Calu3 (cell line): Measurements from ENCODE around the gene TMCC1. TPM values are rescaled to one million over a fixed set of nuclear protein-coding genes. Genes with fewer than 3 reads are reported as not detected.

Source experiments
- BruUV-seq: library from RNA; stranded (reverse); fragments of 400-500 nt; replicated peaks from 2 replicates; lab custom pipeline; 2021; lab: Mats Ljungman, UMichigan
- CTCF ChIA-PET: fragments of 300-600 bp; sonication (Branson Sonifier 250); formaldehyde crosslinking; loops from one replicate; lab custom pipeline; 2022; ENCODE audit warnings: antibody characterized with exemption; lab: Charles Lee
- DNase-seq: peaks from one replicate; pipeline ENCODE4 v3.0.0; 2022
- H3K27ac Mint-ChIP-seq: one replicate; pipeline ENCODE4 v1.8.0; 2022; ENCODE audit warnings: mixed read lengths; ENCODE audit not compliant: unreplicated experiment
- H3K27me3 Mint-ChIP-seq: one replicate; pipeline ENCODE4 v1.8.0; 2022; ENCODE audit warnings: mixed read lengths; ENCODE audit not compliant: unreplicated experiment
- H3K36me3 Mint-ChIP-seq: one replicate; pipeline ENCODE4 v1.8.0; 2022; ENCODE audit warnings: mild to moderate bottlenecking, moderate library complexity, mixed read lengths; ENCODE audit not compliant: insufficient read depth, unreplicated experiment
- H3K4me1 Mint-ChIP-seq: one replicate; pipeline ENCODE4 v1.8.0; 2022; ENCODE audit warnings: mild to moderate bottlenecking, low read depth, mixed read lengths; ENCODE audit not compliant: unreplicated experiment
- H3K4me3 Mint-ChIP-seq: one replicate; pipeline ENCODE4 v1.8.0; 2022; ENCODE audit warnings: mild to moderate bottlenecking, low read depth, moderate library complexity, mixed read lengths; ENCODE audit not compliant: unreplicated experiment
- H3K9me3 Mint-ChIP-seq: one replicate; pipeline ENCODE4 v1.8.0; 2022; ENCODE audit warnings: low read depth, mixed read lengths; ENCODE audit not compliant: unreplicated experiment
- intact Hi-C: fragments of 100-400 bp; cut with micrococcal nuclease; formaldehyde crosslinking; loops from one replicate; pipeline ENCODE4 v1.10.0; 2022; ENCODE audit not compliant: unreplicated experiment
- total RNA-seq: library from RNA; stranded (reverse); gene quantifications from 2 replicates; pipeline ENCODE4 v1.2.3, GENCODE V29; 2022
- TF ChIP-seq, protein P1 (sequence below): fragments of 200-600 bp; IDR thresholded peaks from one replicate; pipeline ENCODE4 v1.8.0; 2022; ENCODE audit warnings: antibody characterized with exemption; ENCODE audit not compliant: unreplicated experiment

TMCC1 gene
- total RNA-seq, 1 experiment from 2014 or later = 57.2 TPM

DNA sequence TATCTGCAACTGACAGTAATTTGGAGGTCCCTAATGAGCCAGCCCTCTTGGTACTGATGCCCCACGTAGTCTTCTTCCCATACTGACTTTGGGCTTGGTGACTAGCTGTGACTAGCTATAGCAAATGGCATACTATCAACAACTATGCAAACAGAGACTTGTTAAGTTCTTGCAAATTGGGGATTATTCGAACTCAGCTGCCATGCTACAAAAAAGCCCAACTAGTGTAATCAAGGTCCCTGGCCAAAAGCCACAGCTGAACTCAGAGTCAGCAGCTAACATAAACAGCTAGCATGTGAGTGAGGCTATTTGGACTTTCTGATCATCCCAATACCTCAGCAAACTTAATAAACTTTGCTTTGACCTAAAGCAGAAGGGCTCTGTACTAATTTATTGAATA is 165.8 kb downstream of the TMCC1 start:
- intact Hi-C loops = no loop called here
- H3K9me3 Mint-ChIP-seq = no peaks in the 10 kb centered on the region

DNA sequence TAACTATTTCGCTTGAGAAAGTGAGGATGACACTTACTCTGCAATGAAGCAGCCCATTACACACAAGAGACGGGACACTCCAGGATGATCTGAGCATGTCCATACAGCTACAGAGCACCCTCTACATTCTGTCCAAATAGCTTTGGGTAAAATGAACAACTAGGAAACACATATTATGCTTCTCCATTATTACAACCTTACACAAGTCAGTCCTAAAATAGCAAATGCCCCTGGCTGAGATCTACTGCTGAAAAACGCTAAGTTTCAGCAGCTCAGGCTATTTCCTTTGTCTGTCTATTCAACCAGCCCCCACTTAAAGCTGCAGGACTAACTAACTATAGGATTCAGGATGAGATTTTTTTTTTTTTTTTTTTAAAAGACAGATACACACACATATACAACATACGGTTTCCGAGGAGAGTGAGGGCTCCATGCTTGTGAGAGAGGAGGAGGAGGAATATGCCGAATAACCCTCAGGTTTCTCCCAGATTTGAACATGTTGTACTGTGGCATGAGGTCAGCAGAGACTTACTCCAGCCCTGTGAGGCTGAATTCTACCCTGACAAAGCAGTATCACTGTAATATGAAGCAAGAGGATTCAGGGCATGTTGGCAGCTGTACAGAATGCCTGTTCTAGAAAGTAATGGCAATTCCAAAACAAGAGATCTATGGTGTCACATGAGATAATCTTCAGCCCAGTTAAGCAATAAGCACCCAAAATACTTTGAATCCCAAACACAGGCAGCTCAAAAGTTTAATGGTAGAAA is 169.8 kb downstream of the TMCC1 start:
- Mint-ChIP-seq H3K9me3 (no peaks in the 10 kb centered on the region), H3K27me3 (no peaks in the 10 kb centered on the region), H3K36me3 (no peaks in the 10 kb centered on the region), H3K4me3 (no peak overlapping the region), H3K4me1 (peaks cover 8% of the 10 kb centered on the region), H3K27ac (no peak overlapping the region)
- CTCF ChIA-PET = interaction anchor here (1.0 kb wide), 1 partner anchor 169 kb away, joined by 3 read pairs; no protein-coding TSS in a partner anchor
- DNase-seq = no peak
- TF ChIP-seq, protein P1, sequence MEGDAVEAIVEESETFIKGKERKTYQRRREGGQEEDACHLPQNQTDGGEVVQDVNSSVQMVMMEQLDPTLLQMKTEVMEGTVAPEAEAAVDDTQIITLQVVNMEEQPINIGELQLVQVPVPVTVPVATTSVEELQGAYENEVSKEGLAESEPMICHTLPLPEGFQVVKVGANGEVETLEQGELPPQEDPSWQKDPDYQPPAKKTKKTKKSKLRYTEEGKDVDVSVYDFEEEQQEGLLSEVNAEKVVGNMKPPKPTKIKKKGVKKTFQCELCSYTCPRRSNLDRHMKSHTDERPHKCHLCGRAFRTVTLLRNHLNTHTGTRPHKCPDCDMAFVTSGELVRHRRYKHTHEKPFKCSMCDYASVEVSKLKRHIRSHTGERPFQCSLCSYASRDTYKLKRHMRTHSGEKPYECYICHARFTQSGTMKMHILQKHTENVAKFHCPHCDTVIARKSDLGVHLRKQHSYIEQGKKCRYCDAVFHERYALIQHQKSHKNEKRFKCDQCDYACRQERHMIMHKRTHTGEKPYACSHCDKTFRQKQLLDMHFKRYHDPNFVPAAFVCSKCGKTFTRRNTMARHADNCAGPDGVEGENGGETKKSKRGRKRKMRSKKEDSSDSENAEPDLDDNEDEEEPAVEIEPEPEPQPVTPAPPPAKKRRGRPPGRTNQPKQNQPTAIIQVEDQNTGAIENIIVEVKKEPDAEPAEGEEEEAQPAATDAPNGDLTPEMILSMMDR = no peak
- no TSS peak for BruUV-seq
- intact Hi-C loops = no loop called here

More for the DNA sequence above, 165.8 kb downstream of the TMCC1 start:
- DNase-seq = no peak
- no TSS peak for BruUV-seq
- H3K27me3 Mint-ChIP-seq = no peaks in the 10 kb centered on the region
- H3K27ac Mint-ChIP-seq = no peak overlapping the region
- peaks cover 18% of the 10 kb centered on the region for H3K4me1 Mint-ChIP-seq
- H3K36me3 Mint-ChIP-seq = no peaks in the 10 kb centered on the region
- no peak overlapping the region for H3K4me3 Mint-ChIP-seq
- TF ChIP-seq, protein P1 = no peak
- CTCF ChIA-PET = interaction anchor here (0.6 kb wide), 1 partner anchor 23 kb away, joined by 4 read pairs; no protein-coding TSS in a partner anchor

DNA sequence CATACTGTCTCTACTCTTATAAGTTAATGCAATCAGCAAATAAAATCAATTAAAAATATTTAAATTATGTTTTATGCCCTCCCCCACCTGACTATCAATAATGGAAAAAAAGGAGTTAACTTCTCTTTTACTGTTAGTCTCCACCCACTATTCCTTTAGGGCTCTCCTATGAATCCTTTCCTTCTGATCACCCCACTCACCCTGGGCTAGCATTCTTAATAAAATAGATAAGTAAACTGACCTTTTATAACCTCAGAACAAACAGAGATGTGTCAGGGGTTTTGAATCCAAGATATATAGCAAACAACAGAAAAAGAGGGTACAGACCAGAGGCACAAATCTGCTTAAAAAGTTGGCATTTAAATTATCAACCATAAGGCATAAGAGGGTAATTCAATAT is 171.0 kb downstream of the TMCC1 start:
- CTCF ChIA-PET = interaction anchor here (0.6 to 1.0 kb wide), 3 partner anchors 105 to 170 kb away, joined by 3 to 6 read pairs (median 5); no protein-coding TSS in a partner anchor
- BruUV-seq = no TSS peak
- Mint-ChIP-seq H3K36me3 (no peaks in the 10 kb centered on the region), H3K27ac (no peak overlapping the region), H3K9me3 (no peaks in the 10 kb centered on the region), H3K4me3 (no peak overlapping the region), H3K4me1 (peaks cover 8% of the 10 kb centered on the region), H3K27me3 (no peaks in the 10 kb centered on the region)
- intact Hi-C loops = no loop called here
- DNase-seq = no peak
- TF ChIP-seq, protein P1 = no peak

DNA sequence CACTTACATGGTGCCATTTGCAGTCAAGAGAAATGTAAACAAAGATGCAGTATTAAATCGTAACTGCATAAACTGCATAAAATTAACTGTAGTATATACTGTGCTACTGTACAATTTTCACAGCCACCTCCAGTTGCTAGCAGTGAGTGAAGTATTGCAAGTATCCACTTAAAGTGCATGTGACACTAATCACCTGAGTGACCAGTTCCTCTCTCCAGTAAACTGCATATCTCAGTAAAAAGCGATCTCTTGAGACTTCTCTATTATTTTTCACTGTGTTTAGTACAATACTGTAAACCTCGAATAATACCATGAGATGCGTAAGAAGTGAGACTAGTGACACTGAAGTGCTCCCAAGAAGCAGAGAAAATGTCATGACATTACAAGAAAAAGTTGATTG is 175.3 kb downstream of the TMCC1 start:
- BruUV-seq = no TSS peak
- H3K36me3 Mint-ChIP-seq = no peaks in the 10 kb centered on the region
- no peaks in the 10 kb centered on the region for H3K9me3 Mint-ChIP-seq
- H3K4me3 Mint-ChIP-seq = no peak overlapping the region
- intact Hi-C loops = no loop called here
- DNase-seq = no peak
- TF ChIP-seq, protein P1 = no peak
- no peaks in the 10 kb centered on the region for H3K4me1 Mint-ChIP-seq
- CTCF ChIA-PET = no interaction called here
- H3K27ac Mint-ChIP-seq = no peak overlapping the region
- H3K27me3 Mint-ChIP-seq = no peaks in the 10 kb centered on the region
